Neural cell (in vitro differentiated cells): ENCODE results near the gene ARAP2. TPM values are rescaled to one million over a fixed set of nuclear protein-coding genes. Genes with fewer than 3 reads are reported as not detected.

Experiments used
- H2AFZ ChIP-seq: fragments of 200-600, 300-800 bp; sonication (generic), shearing (Covaris generic); 2 replicates; pipeline ENCODE4 v1.6.0; 2014; ENCODE audit warnings: low read depth, mild to moderate bottlenecking, antibody characterized with exemption, low read length, moderate library complexity
- H3F3A ChIP-seq: fragments of 200-600 bp; shearing (Covaris generic); 2 replicates; pipeline ENCODE4 v1.6.1; 2016; ENCODE audit warnings: mild to moderate bottlenecking, moderate library complexity, mixed read lengths, antibody characterized with exemption, low read length; ENCODE audit not compliant: insufficient read depth, poor library complexity, severe bottlenecking
- H3K27ac ChIP-seq: fragments of 200-600, 300-800 bp; sonication (generic), shearing (Covaris generic); 2 replicates; pipeline ENCODE4 v1.5.1; 2014; ENCODE audit warnings: mild to moderate bottlenecking, low read length, moderate library complexity
- H3K27me3 ChIP-seq: fragments of 300-800, 200-600 bp; sonication (generic), shearing (Covaris generic); 2 replicates; pipeline ENCODE4 v1.6.0; 2014; ENCODE audit warnings: mild to moderate bottlenecking, low read depth, low read length, moderate library complexity; ENCODE audit not compliant: insufficient read depth
- H3K36me3 ChIP-seq: fragments of 300-800, 200-600 bp; sonication (generic), shearing (Covaris generic); 2 replicates; pipeline ENCODE4 v1.5.1; 2014; ENCODE audit warnings: mild to moderate bottlenecking, antibody characterized with exemption, low read length, moderate library complexity; ENCODE audit not compliant: insufficient read depth
- H3K4me2 ChIP-seq: fragments of 300-800, 200-600 bp; sonication (generic), shearing (Covaris generic); 2 replicates; pipeline ENCODE4 v1.6.0; 2014; ENCODE audit warnings: mild to moderate bottlenecking, low read length
- H3K4me3 ChIP-seq: fragments of 300-800, 200-600 bp; sonication (generic), shearing (Covaris generic); 2 replicates; pipeline ENCODE4 v1.5.1; 2014; ENCODE audit warnings: mild to moderate bottlenecking, low read length, moderate library complexity
- H3K79me2 ChIP-seq: fragments of 200-600 bp; shearing (Covaris generic); replicated peaks from 2 replicates; pipeline ENCODE4 v1.6.0; 2014; ENCODE audit warnings: mild to moderate bottlenecking, low read length, moderate library complexity; ENCODE audit not compliant: insufficient read depth
- H3K9ac ChIP-seq: fragments of 300-800, 200-600 bp; sonication (generic), shearing (Covaris generic); 2 replicates; pipeline ENCODE4 v1.6.1; 2016; ENCODE audit warnings: mild to moderate bottlenecking, low read length, mixed read lengths
- H3K9me2 ChIP-seq: fragments of 200-600 bp; shearing (Covaris generic); 2 replicates; pipeline ENCODE4 v1.6.1; 2016; ENCODE audit warnings: mild to moderate bottlenecking, low read length, mixed read lengths; ENCODE audit not compliant: insufficient read depth
- H3K9me3 ChIP-seq: fragments of 200-600, 300-800 bp; sonication (generic), shearing (Covaris generic); 2 replicates; pipeline ENCODE4 v1.6.1; 2016; ENCODE audit warnings: mild to moderate bottlenecking, mixed run types, low read length, moderate library complexity, mixed read lengths
- H4K20me1 ChIP-seq: fragments of 200-600 bp; shearing (Covaris generic); 2 replicates; pipeline ENCODE4 v1.6.1; 2016; ENCODE audit warnings: mild to moderate bottlenecking, mixed run types; ENCODE audit not compliant: insufficient read depth
- EP300 ChIP-seq: fragments of 450-650 bp; conservative IDR thresholded peaks from 2 replicates; pipeline ENCODE4 v1.6.1; 2014; ENCODE audit warnings: antibody characterized with exemption, mild to moderate bottlenecking, moderate library complexity; ENCODE audit not compliant: poor library complexity, severe bottlenecking
- EZH2 ChIP-seq: fragments of 200-600, 300-800 bp; shearing (Covaris generic), sonication (generic); IDR thresholded peaks from 2 replicates; pipeline ENCODE4 v1.6.1; 2014; ENCODE audit warnings: antibody characterized with exemption, low read length, borderline replicate concordance, mild to moderate bottlenecking; ENCODE audit not compliant: insufficient read depth, poor library complexity, severe bottlenecking
- MXI1 ChIP-seq: fragments of 450-650 bp; conservative IDR thresholded peaks from 2 replicates; pipeline ENCODE4 v1.6.1; 2014; ENCODE audit warnings: antibody characterized with exemption, mild to moderate bottlenecking; ENCODE audit not compliant: poor library complexity, severe bottlenecking
- POLR2AphosphoS5 ChIP-seq: IDR thresholded peaks from 2 replicates; pipeline ENCODE4 v1.6.1; 2012
- RAD21 ChIP-seq: fragments of 450-650 bp; conservative IDR thresholded peaks from 2 replicates; pipeline ENCODE4 v1.6.1; 2014; ENCODE audit warnings: antibody characterized with exemption, mild to moderate bottlenecking, moderate library complexity
- REST ChIP-seq: IDR thresholded peaks from 2 replicates; pipeline ENCODE4 v1.6.1; 2012; ENCODE audit warnings: borderline replicate concordance
- SMC3 ChIP-seq: fragments of 450-650 bp; conservative IDR thresholded peaks from 2 replicates; pipeline ENCODE4 v1.6.1; 2014; ENCODE audit warnings: antibody characterized with exemption, mild to moderate bottlenecking, moderate library complexity; ENCODE audit not compliant: poor library complexity
- TAF1 ChIP-seq: IDR thresholded peaks from 2 replicates; pipeline ENCODE4 v1.6.1; 2012; ENCODE audit warnings: low read depth
- polyA plus RNA-seq: library from polyadenylated mRNA; depleted of rRNA; stranded (reverse); fragments of >200 nt; gene quantifications from 2 replicates; pipeline ENCODE4 v1.2.3, GENCODE V29; 2014
- TF ChIP-seq, protein P1 (sequence below): fragments of 450-650 bp; IDR thresholded peaks from 2 replicates; pipeline ENCODE4 v1.5.1; 2014; ENCODE audit warnings: antibody characterized with exemption, mild to moderate bottlenecking, moderate library complexity; ENCODE audit not compliant: poor library complexity, severe bottlenecking

Gene ARAP2
- polyA plus RNA-seq, 1 donor from 2014 or later, result 2.1 TPM

DNA sequence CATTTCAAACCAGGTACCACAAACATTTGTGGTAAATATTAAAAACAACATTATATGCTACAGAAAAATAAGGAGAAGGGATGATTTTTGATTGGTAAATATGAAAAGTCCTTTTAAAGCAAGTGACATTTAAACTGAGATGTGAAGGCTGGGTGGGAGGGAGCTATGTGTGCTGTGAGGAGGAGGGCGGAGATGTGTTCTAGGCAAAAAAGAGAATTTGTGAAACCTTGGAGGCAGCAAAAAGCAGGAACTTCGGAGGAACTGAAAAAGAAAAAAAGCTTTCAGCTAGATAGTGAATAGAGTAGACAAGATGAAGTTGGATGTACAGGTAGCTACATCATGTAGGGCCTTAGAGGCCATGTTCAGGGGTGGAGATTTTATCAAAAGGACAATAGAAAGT lies 10.1 kb upstream of the ARAP2 start:
- no peaks in the 10 kb centered on the region for H4K20me1 ChIP-seq
- H3K27ac ChIP-seq, result no peak overlapping the region
- no peaks in the 10 kb centered on the region for H3K9me3 ChIP-seq
- no peak overlapping the region for H3K4me2 ChIP-seq
- no peak for TF ChIP-seq SMC3
- TF ChIP-seq RAD21, result no peak
- TF ChIP-seq MXI1, result no peak
- TF ChIP-seq EZH2, result no peak
- no peak overlapping the region for H2AFZ ChIP-seq
- H3K36me3 ChIP-seq, result no peaks in the 10 kb centered on the region
- H3F3A ChIP-seq, result no peaks in the 10 kb centered on the region
- no peaks in the 10 kb centered on the region for H3K79me2 ChIP-seq
- H3K27me3 ChIP-seq, result no peaks in the 10 kb centered on the region
- H3K9me2 ChIP-seq, result no peaks in the 10 kb centered on the region
- no peak overlapping the region for H3K4me3 ChIP-seq
- H3K9ac ChIP-seq, result no peak overlapping the region

GRCh38 chr4:36251983-36252382 lies 7.7 kb upstream of the ARAP2 start:
- H3F3A ChIP-seq, result no peaks in the 10 kb centered on the region
- TF ChIP-seq POLR2AphosphoS5 (no peak), EP300 (no peak), MXI1 (no peak), REST (no peak), SMC3 (no peak), TAF1 (no peak), EZH2 (no peak)
- TF ChIP-seq, protein P1, sequence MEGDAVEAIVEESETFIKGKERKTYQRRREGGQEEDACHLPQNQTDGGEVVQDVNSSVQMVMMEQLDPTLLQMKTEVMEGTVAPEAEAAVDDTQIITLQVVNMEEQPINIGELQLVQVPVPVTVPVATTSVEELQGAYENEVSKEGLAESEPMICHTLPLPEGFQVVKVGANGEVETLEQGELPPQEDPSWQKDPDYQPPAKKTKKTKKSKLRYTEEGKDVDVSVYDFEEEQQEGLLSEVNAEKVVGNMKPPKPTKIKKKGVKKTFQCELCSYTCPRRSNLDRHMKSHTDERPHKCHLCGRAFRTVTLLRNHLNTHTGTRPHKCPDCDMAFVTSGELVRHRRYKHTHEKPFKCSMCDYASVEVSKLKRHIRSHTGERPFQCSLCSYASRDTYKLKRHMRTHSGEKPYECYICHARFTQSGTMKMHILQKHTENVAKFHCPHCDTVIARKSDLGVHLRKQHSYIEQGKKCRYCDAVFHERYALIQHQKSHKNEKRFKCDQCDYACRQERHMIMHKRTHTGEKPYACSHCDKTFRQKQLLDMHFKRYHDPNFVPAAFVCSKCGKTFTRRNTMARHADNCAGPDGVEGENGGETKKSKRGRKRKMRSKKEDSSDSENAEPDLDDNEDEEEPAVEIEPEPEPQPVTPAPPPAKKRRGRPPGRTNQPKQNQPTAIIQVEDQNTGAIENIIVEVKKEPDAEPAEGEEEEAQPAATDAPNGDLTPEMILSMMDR, result no peak
- H3K4me2 ChIP-seq, result no peak overlapping the region
- no peak overlapping the region for H2AFZ ChIP-seq
- H3K27me3 ChIP-seq, result no peaks in the 10 kb centered on the region
- no peaks in the 10 kb centered on the region for H3K79me2 ChIP-seq
- H3K36me3 ChIP-seq, result no peaks in the 10 kb centered on the region
- no peak overlapping the region for H3K4me3 ChIP-seq
- H3K9me3 ChIP-seq, result no peaks in the 10 kb centered on the region
- no peak overlapping the region for H3K27ac ChIP-seq
- H3K9me2 ChIP-seq, result no peaks in the 10 kb centered on the region
- H3K9ac ChIP-seq, result no peak overlapping the region
- H4K20me1 ChIP-seq, result no peaks in the 10 kb centered on the region

GRCh38 chr4:36249610-36250009 lies 5.3 kb upstream of the ARAP2 start:
- TF ChIP-seq POLR2AphosphoS5 (no peak), EZH2 (no peak), REST (no peak), EP300 (no peak), SMC3 (no peak), TAF1 (no peak), RAD21 (no peak), MXI1 (no peak)
- TF ChIP-seq, protein P1, result no peak
- Histone ChIP-seq H3K9ac (no peak overlapping the region), H3K4me2 (no peak overlapping the region), H3K79me2 (no peaks in the 10 kb centered on the region), H3K9me2 (no peaks in the 10 kb centered on the region), H3K27me3 (peaks cover 7% of the 10 kb centered on the region), H3K9me3 (no peaks in the 10 kb centered on the region), H3K4me3 (no peak overlapping the region), H2AFZ (no peak overlapping the region), H3F3A (no peaks in the 10 kb centered on the region), H4K20me1 (no peaks in the 10 kb centered on the region), H3K27ac (no peak overlapping the region), H3K36me3 (no peaks in the 10 kb centered on the region)
